C4-2B (cell line): Measurements from ENCODE around the gene COPS2.

Source experiments
- ZFX ChIP-seq: fragments of 450-650 bp; IDR thresholded peaks from 2 replicates; pipeline ENCODE4 v1.6.1; 2017
- TF ChIP-seq, protein P1 (sequence below): fragments of 450-650 bp; conservative IDR thresholded peaks from 2 replicates; pipeline ENCODE4 v1.5.1; 2017; ENCODE audit warnings: mild to moderate bottlenecking

DNA sequence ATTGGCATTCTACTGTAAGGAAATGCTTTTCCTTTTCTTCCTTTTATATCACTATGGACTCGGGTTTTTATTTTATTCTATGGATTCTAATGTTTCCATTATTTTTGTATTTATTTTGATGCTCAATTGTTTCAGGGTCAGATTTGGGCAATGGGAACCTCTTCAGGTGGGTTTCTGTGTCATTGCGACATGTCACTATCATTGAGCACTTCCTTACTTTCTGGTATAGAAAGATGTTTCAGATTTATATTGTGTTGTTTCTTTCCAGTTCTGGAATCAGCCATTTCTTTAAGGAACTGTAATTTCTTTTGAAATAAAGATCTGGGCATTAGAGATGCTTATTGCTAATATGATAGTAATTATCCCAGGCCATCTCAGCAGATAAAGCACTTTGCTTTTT lies 36.5 kb upstream of the COPS2 start:
- TF ChIP-seq, protein P1, sequence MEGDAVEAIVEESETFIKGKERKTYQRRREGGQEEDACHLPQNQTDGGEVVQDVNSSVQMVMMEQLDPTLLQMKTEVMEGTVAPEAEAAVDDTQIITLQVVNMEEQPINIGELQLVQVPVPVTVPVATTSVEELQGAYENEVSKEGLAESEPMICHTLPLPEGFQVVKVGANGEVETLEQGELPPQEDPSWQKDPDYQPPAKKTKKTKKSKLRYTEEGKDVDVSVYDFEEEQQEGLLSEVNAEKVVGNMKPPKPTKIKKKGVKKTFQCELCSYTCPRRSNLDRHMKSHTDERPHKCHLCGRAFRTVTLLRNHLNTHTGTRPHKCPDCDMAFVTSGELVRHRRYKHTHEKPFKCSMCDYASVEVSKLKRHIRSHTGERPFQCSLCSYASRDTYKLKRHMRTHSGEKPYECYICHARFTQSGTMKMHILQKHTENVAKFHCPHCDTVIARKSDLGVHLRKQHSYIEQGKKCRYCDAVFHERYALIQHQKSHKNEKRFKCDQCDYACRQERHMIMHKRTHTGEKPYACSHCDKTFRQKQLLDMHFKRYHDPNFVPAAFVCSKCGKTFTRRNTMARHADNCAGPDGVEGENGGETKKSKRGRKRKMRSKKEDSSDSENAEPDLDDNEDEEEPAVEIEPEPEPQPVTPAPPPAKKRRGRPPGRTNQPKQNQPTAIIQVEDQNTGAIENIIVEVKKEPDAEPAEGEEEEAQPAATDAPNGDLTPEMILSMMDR = no peak
- TF ChIP-seq ZFX = no peak
